ENCODE results near the gene NDUFC1.
"Not testable (repeated sequence)": the region's sequence is repeated elsewhere in the genome, so short reads cannot be mapped to it uniquely, and the experiment has no call there.

Gene NDUFC1

GRCh38 chr4:139301821-139302611 lies at the start of gene NDUFC1:
TSS of gene NDUFC1 (minus strand) at chr4:139302477. CDS start at chr4:139295798, 6,679 bp downstream.
- DNase-seq (ENCODE audit: low read depth) = peak; percentile 10

- DNase-seq (ENCODE audit: low read depth) = no peak
These were observed 35.3 kb upstream of the NDUFC1 start for GRCh38 chr4:139337612-139338011.

- DNase-seq (ENCODE audit: low read depth) = no peak
These were observed 30.8 kb upstream of the NDUFC1 start for GRCh38 chr4:139333046-139333445.

GRCh38 chr4:139331185-139331584 lies 28.9 kb upstream of the NDUFC1 start:
- DNase-seq (ENCODE audit: low read depth) = peak; percentile 11

- no peak for DNase-seq (ENCODE audit: low read depth)
These were observed 28.0 kb upstream of the NDUFC1 start for GRCh38 chr4:139330283-139330682.

- DNase-seq (ENCODE audit: low read depth) = no peak
These were observed 27.5 kb upstream of the NDUFC1 start for GRCh38 chr4:139329665-139330200.

GRCh38 chr4:139324620-139325019 lies 22.3 kb upstream of the NDUFC1 start:
- DNase-seq (ENCODE audit: low read depth) = no peak

GRCh38 chr4:139322541-139322940 lies 20.3 kb upstream of the NDUFC1 start:
- not testable (repeated sequence) for DNase-seq (ENCODE audit: low read depth)

GRCh38 chr4:139322070-139322469 lies 19.8 kb upstream of the NDUFC1 start:
- not testable (repeated sequence) for DNase-seq (ENCODE audit: low read depth)

- no peak for DNase-seq (ENCODE audit: low read depth)
These were observed 17.3 kb upstream of the NDUFC1 start for GRCh38 chr4:139319571-139319970.

- no peak for DNase-seq (ENCODE audit: low read depth)
These were observed 15.4 kb upstream of the NDUFC1 start for GRCh38 chr4:139317635-139318034.

GRCh38 chr4:139316733-139317132 lies 14.5 kb upstream of the NDUFC1 start:
- DNase-seq (ENCODE audit: low read depth) = no peak

GRCh38 chr4:139315221-139315675 lies 13.0 kb upstream of the NDUFC1 start:
- no peak for DNase-seq (ENCODE audit: low read depth)

GRCh38 chr4:139314047-139314800 lies 11.9 kb upstream of the NDUFC1 start:
- DNase-seq (ENCODE audit: low read depth) = no peak

GRCh38 chr4:139313414-139313813 lies 11.1 kb upstream of the NDUFC1 start:
- not testable (repeated sequence) for DNase-seq (ENCODE audit: low read depth)

GRCh38 chr4:139312552-139313332 lies 10.5 kb upstream of the NDUFC1 start:
- DNase-seq (ENCODE audit: low read depth) = no peak

GRCh38 chr4:139311909-139312308 lies 9.6 kb upstream of the NDUFC1 start:
- no peak for DNase-seq (ENCODE audit: low read depth)

- DNase-seq (ENCODE audit: low read depth) = no peak
These were observed 2.6 kb upstream of the NDUFC1 start for GRCh38 chr4:139304920-139305319.

GRCh38 chr4:139301113-139301820 lies 1.0 kb downstream of the NDUFC1 start, which contains the start of gene NAA15:
TSS of gene NAA15 (plus strand) at chr4:139301505. CDS start at chr4:139301778, 273 bp downstream.
- peak; percentile 94 for DNase-seq (ENCODE audit: low read depth)

- DNase-seq (ENCODE audit: low read depth) = peak; percentile 10
These were observed 1.7 kb downstream of the NDUFC1 start for GRCh38 chr4:139300431-139301112.

- no peak for DNase-seq (ENCODE audit: low read depth)
These were observed 2.7 kb downstream of the NDUFC1 start for GRCh38 chr4:139299536-139299935.
